Gastroesophageal sphincter (tissue), 4 donors: ENCODE results near the gene XPO1. TPM values are rescaled to one million over a fixed set of nuclear protein-coding genes. Genes with fewer than 3 reads are reported as not detected.

Experiments used
- ATAC-seq: fragments of 150-250 bp; one replicate; pipeline ENCODE4 v1.9.1; 2016; ENCODE audit warnings: mild to moderate bottlenecking, moderate library complexity
- H3K27ac ChIP-seq, 4 donors: fragments of 200-600 bp; sonication (generic) in 3 of 4; 1 replicate in 3 of 4; 2 replicates in 1 of 4; pipeline ENCODE4 v1.5.1; 2016 to 2019
- H3K27me3 ChIP-seq: fragments of 200-600 bp; sonication (generic); one replicate; pipeline ENCODE4 v1.5.1; 2019
- H3K36me3 ChIP-seq, 2 donors: fragments of 200-600 bp; sonication (generic); one replicate each; pipeline ENCODE4 v1.5.1; 2019; ENCODE audit warnings: control low read depth in 1 of 2
- H3K4me1 ChIP-seq, 3 donors: fragments of 200-600 bp; sonication (generic); 1 replicate in 2 of 3; 2 replicates in 1 of 3; pipeline ENCODE4 v1.5.1; 2016 to 2019; ENCODE audit warnings: control low read depth in 2 of 3
- H3K4me3 ChIP-seq, 2 donors: fragments of 200-600 bp; sonication (generic); one replicate each; pipeline ENCODE4 v1.5.1; 2019; ENCODE audit warnings: mild to moderate bottlenecking in 1 of 2, moderate library complexity in 1 of 2
- H3K9me3 ChIP-seq, 3 donors: fragments of 200-600 bp; sonication (generic); one replicate each; pipeline ENCODE4 v1.5.1; 2017 to 2019; ENCODE audit warnings: control low read depth in 2 of 3
- EP300 ChIP-seq: sonication (generic); formaldehyde crosslinking; IDR thresholded peaks from one replicate; pipeline ENCODE4 v1.6.1; 2017; ENCODE audit warnings: antibody characterized with exemption, mild to moderate bottlenecking
- POLR2A ChIP-seq, 2 donors: fragments of 450-650 bp; IDR thresholded peaks; one replicate each; pipeline ENCODE4 v1.6.1; 2017; ENCODE audit warnings: antibody characterized with exemption in 2 of 2, mild to moderate bottlenecking in 2 of 2, moderate library complexity in 1 of 2
- POLR2AphosphoS5 ChIP-seq: sonication (generic); formaldehyde crosslinking; IDR thresholded peaks from one replicate; pipeline ENCODE4 v1.6.1; 2017; ENCODE audit warnings: antibody characterized with exemption
- WGBS, 2 donors: methylation state at CpG; one replicate each; pipeline ENCODE4 v1.1.5; 2018; ENCODE audit warnings: low coverage in 1 of 2; 5-methylcytosine and 5-hydroxymethylcytosine counted together
- total RNA-seq, 4 donors: library from RNA; depleted of rRNA; stranded (reverse); fragments of >200 nt; gene quantifications; one replicate each; pipeline ENCODE4 v1.1.0, GENCODE V29; 2016
- TF ChIP-seq, protein P1 (sequence below), 4 experiments: fragments of 200-600 bp in 2 of 4; fragments of 450-650 bp in 2 of 4; sonication (generic) in 1 of 4; IDR thresholded peaks; one replicate each; pipeline ENCODE4 v1.5.1; 2017 to 2019; ENCODE audit warnings: antibody characterized with exemption in 4 of 4, mild to moderate bottlenecking in 2 of 4, moderate library complexity in 2 of 4

The XPO1 gene
- total RNA-seq, 4 donors from 2014 or later, result 66.5 to 102 (median 72.1) TPM

DNA sequence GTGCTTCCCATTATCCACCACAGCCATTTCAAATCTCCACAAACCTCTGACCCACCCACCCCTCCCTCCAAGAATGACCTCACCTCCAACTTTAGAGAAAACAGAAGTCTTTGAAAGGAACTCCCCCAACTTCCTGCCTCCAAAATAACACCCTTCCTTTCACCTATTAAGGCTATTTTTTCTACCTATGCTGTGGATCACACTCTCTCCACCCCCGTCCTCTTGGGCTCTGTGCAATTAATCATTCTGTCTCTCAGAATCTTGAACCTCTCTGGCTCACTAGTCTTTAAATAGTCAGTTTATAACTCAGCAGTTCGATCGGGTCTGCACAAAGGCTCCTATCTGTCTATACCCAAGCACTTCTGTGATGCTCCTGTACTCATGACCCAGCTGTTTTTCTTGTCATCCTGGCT is 37.3 kb upstream of the XPO1 start:
- H3K9me3 ChIP-seq, result no peaks in the 10 kb centered on the region
- TF ChIP-seq POLR2AphosphoS5 (no peak), POLR2A (IDR thresholded peaks at IDR 0.05) (no peak)
- no peak overlapping the region for H3K4me3 ChIP-seq
- 18 to 38% methylated on average over 3 of the region's 3 CpGs for WGBS, 2 donors
- no peak overlapping the region for H3K27ac ChIP-seq
- ATAC-seq, result no peak
- H3K36me3 ChIP-seq, result no peaks in the 10 kb centered on the region
- H3K27me3 ChIP-seq, result no peaks in the 10 kb centered on the region
- no peaks in the 10 kb centered on the region for H3K4me1 ChIP-seq

DNA sequence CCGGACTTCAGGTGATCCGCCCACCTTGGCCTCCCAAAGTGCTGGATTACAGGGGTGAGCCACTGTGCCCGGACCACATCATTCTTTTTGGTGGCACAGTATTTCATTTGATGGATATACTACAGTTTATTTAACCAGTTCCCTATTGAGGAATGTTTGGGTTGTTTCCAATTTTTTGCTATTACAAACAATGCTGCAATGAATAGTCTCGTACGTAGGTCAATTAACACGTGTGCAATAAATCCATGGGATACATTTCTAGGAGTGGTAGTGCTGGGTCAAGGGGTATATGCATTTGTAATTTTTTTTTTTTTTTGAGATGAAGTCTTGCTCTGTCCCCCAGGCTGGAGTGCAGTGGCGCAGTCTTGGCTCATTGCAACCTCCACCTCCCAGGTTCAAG is 28.4 kb upstream of the XPO1 start:
- Histone ChIP-seq H3K4me3 (no peak overlapping the region), H3K27ac (no peak overlapping the region), H3K36me3 (no peaks in the 10 kb centered on the region), H3K4me1 (no peaks in the 10 kb centered on the region), H3K9me3 (no peaks in the 10 kb centered on the region), H3K27me3 (no peaks in the 10 kb centered on the region)
- TF ChIP-seq POLR2AphosphoS5, result no peak
- TF ChIP-seq, protein P1, sequence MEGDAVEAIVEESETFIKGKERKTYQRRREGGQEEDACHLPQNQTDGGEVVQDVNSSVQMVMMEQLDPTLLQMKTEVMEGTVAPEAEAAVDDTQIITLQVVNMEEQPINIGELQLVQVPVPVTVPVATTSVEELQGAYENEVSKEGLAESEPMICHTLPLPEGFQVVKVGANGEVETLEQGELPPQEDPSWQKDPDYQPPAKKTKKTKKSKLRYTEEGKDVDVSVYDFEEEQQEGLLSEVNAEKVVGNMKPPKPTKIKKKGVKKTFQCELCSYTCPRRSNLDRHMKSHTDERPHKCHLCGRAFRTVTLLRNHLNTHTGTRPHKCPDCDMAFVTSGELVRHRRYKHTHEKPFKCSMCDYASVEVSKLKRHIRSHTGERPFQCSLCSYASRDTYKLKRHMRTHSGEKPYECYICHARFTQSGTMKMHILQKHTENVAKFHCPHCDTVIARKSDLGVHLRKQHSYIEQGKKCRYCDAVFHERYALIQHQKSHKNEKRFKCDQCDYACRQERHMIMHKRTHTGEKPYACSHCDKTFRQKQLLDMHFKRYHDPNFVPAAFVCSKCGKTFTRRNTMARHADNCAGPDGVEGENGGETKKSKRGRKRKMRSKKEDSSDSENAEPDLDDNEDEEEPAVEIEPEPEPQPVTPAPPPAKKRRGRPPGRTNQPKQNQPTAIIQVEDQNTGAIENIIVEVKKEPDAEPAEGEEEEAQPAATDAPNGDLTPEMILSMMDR (IDR thresholded peaks at IDR 0.05), result no peak
- TF ChIP-seq EP300, result no peak
- no peak for TF ChIP-seq POLR2A (IDR thresholded peaks at IDR 0.05)
- no peak for ATAC-seq
- WGBS, 2 donors, result 78 to 83% methylated on average over 3 to 7 of the region's 7 CpGs

DNA sequence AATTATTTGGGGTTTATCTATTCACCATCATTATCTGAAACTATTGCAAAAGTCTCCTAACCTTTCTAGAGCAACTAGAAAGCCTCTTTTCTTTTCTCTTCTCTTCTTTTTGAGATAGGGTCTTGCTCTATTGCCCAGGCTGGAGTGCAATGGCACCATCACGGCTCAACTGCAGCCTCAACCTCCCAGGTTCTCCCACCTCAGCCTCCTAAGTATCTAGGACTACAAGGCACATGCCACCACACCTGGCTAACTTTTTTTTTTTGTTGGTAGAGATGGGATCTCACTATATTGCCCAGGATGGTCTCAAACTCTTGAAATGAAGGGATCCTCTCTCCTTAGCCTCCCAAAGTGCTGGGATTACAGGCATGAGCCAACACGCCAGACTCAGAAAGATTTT is 24.5 kb upstream of the XPO1 start:
- Histone ChIP-seq H3K9me3 (no peaks in the 10 kb centered on the region), H3K4me3 (no peak overlapping the region), H3K27me3 (no peaks in the 10 kb centered on the region), H3K27ac (no peak overlapping the region), H3K4me1 (no peaks in the 10 kb centered on the region), H3K36me3 (no peaks in the 10 kb centered on the region)
- TF ChIP-seq, protein P1 (IDR thresholded peaks at IDR 0.05), result no peak
- TF ChIP-seq EP300 (no peak), POLR2AphosphoS5 (no peak), POLR2A (IDR thresholded peaks at IDR 0.05) (no peak)
- no peak for ATAC-seq
- WGBS, 2 donors, result 87 to 94% methylated on average over 2 of the region's 2 CpGs

DNA sequence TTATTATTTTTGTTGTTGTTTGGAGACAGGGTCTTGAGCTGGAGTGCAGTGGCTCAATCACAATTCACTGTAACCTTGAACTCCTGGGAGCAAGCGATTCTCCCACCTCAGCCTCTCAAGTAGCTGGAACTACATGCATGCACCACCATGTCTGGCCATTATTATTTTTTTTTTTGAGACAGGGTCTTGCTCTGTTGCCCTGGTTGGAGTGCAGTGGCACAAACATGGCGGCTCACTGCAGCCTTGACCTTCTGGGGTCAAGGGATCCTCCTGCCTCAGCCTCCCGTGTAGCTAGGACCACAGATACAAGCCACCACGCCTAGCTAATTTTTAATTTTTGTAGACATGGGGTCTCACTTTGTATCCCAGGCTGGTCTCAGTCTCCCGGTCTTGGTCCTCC is 20.0 kb upstream of the XPO1 start:
- TF ChIP-seq, protein P1 (IDR thresholded peaks at IDR 0.05), result no peak
- TF ChIP-seq EP300, result no peak
- no peak for TF ChIP-seq POLR2A (IDR thresholded peaks at IDR 0.05)
- TF ChIP-seq POLR2AphosphoS5, result no peak
- H3K27me3 ChIP-seq, result no peaks in the 10 kb centered on the region
- H3K4me1 ChIP-seq, result no peaks in the 10 kb centered on the region
- no peaks in the 10 kb centered on the region for H3K36me3 ChIP-seq
- ATAC-seq, result no peak
- no peaks in the 10 kb centered on the region for H3K9me3 ChIP-seq
- H3K27ac ChIP-seq, result no peak overlapping the region
- H3K4me3 ChIP-seq, result no peak overlapping the region
- WGBS, 2 donors, result 40 to 89% methylated on average over 2 to 3 of the region's 5 CpGs

DNA sequence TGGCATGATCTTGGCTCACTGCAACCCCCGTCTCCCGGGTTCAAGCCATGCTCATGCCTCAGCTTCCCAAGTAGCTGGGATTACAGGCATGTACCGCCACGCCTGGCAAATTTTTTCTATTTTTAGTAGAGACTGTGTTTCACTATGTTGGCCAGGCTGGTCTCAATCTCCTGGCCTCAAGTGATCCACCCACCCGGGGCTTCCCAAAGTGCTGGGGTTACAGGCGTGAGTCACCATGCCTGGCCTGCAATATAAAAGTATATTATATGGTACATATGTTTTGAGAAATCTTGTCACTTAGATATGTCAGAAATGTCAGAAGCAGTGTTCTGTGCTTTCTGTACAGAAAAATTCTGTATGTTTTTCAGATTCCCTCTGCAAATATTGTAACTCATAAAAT is 19.2 kb upstream of the XPO1 start:
- no peak for ATAC-seq
- H3K36me3 ChIP-seq, result no peaks in the 10 kb centered on the region
- TF ChIP-seq EP300 (no peak), POLR2AphosphoS5 (no peak), POLR2A (IDR thresholded peaks at IDR 0.05) (no peak)
- TF ChIP-seq, protein P1 (IDR thresholded peaks at IDR 0.05), result no peak
- no peaks in the 10 kb centered on the region for H3K4me1 ChIP-seq
- no peaks in the 10 kb centered on the region for H3K9me3 ChIP-seq
- no peak overlapping the region for H3K4me3 ChIP-seq
- H3K27ac ChIP-seq, result no peak overlapping the region
- WGBS, 2 donors, result 72 to 85% methylated on average over 3 to 5 of the region's 6 CpGs
- H3K27me3 ChIP-seq, result no peaks in the 10 kb centered on the region
